SK-N-SH (cell line): Measurements from ENCODE around the gene CLEC4M. TPM values are rescaled to one million over a fixed set of nuclear protein-coding genes. Genes with fewer than 3 reads are reported as not detected.

Source experiments
- CTCF ChIA-PET: fragments of 300-600, 350-600 bp; formaldehyde crosslinking; extraction: SDS; loops from one replicate; lab custom pipeline; 2021; lab: Yijun Ruan, JAX
- POLR2A ChIA-PET: fragments of 350-600 bp; sonication (Branson Sonifier 250); formaldehyde crosslinking; extraction: SDS; loops from one replicate; lab custom pipeline; 2020; ENCODE audit warnings: antibody characterized with exemption, inconsistent platforms; lab: Yijun Ruan, JAX
- DNase-seq: peaks from one replicate; pipeline ENCODE4 v3.0.0; 2012
- H2AFZ ChIP-seq: fragments of 200-600 bp; sonication (generic); 2 replicates; pipeline ENCODE4 v1.8.1; 2016; ENCODE audit warnings: antibody characterized with exemption, mild to moderate bottlenecking, low read depth
- H3F3A ChIP-seq: fragments of 200-600 bp; sonication (generic); replicated peaks from 2 replicates; pipeline ENCODE3; 2016; ENCODE audit warnings: antibody characterized with exemption, mild to moderate bottlenecking; ENCODE audit not compliant: insufficient read depth
- H3K27ac ChIP-seq, 2 experiments: fragments of 200-500 bp in 1 of 2; fragments of 200-600 bp in 1 of 2; sonication (Bioruptor generic) in 1 of 2; sonication (generic), shearing (Covaris generic) in 1 of 2; 2 replicates each; pipeline versions ENCODE4 v1.5.1 to v1.6.1; 2014 to 2016; ENCODE audit warnings: low read depth in 2 of 2, inconsistent platforms in 1 of 2, low read length in 1 of 2, mild to moderate bottlenecking in 1 of 2, mixed read lengths in 1 of 2
- H3K27me3 ChIP-seq: fragments of 200-600 bp; sonication (generic), shearing (Covaris generic); 2 replicates; pipeline ENCODE4 v1.6.1; 2016; ENCODE audit warnings: mixed run types; ENCODE audit not compliant: insufficient read depth
- H3K36me3 ChIP-seq, 2 experiments: fragments of 200-500 bp in 1 of 2; fragments of 200-600 bp in 1 of 2; sonication (Bioruptor generic) in 1 of 2; sonication (generic) in 1 of 2; replicated peaks in 1 of 2; 2 replicates each; pipeline versions ENCODE3 to v1.5.1; 2014 to 2016; ENCODE audit warnings: low read length in 1 of 2, mild to moderate bottlenecking in 1 of 2; ENCODE audit not compliant: insufficient read depth in 2 of 2, control insufficient read depth in 1 of 2
- H3K4me1 ChIP-seq, 2 experiments: fragments of 200-500 bp in 1 of 2; fragments of 200-600 bp in 1 of 2; sonication (Bioruptor generic) in 1 of 2; sonication (generic), shearing (Covaris generic) in 1 of 2; 2 replicates each; pipeline versions ENCODE4 v1.5.1 to v1.6.1; 2014 to 2016; ENCODE audit warnings: low read depth in 1 of 2, low read length in 1 of 2, mixed run types in 1 of 2; ENCODE audit not compliant: insufficient read depth in 2 of 2, control insufficient read depth in 1 of 2
- H3K4me2 ChIP-seq: fragments of 200-600 bp; sonication (generic), shearing (Covaris generic); 2 replicates; pipeline ENCODE4 v1.6.1; 2017; ENCODE audit warnings: mixed run types
- H3K4me3 ChIP-seq, 2 experiments: fragments of 200-500 bp in 1 of 2; fragments of 200-600 bp in 1 of 2; sonication (Bioruptor generic) in 1 of 2; sonication (generic), shearing (Covaris generic) in 1 of 2; 2 replicates each; pipeline versions ENCODE4 v1.5.1 to v1.8.1; 2014 to 2016; ENCODE audit warnings: low read depth in 2 of 2, inconsistent platforms in 1 of 2, low read length in 1 of 2, mild to moderate bottlenecking in 1 of 2, mixed read lengths in 1 of 2, moderate library complexity in 1 of 2
- H3K79me2 ChIP-seq: fragments of 200-600 bp; sonication (generic); 2 replicates; pipeline ENCODE4 v1.8.1; 2017; ENCODE audit warnings: mild to moderate bottlenecking; ENCODE audit not compliant: insufficient read depth
- H3K9ac ChIP-seq: fragments of 200-600 bp; sonication (generic); 2 replicates; pipeline ENCODE4 v1.6.1; 2017; ENCODE audit warnings: mixed run types
- H3K9me2 ChIP-seq: fragments of 200-600 bp; sonication (generic); 2 replicates; pipeline ENCODE4 v1.6.1; 2017; ENCODE audit warnings: mixed run types
- H3K9me3 ChIP-seq: fragments of 200-600 bp; sonication (generic); 2 replicates; pipeline ENCODE4 v1.6.1; 2017; ENCODE audit warnings: mixed run types, mild to moderate bottlenecking, moderate library complexity
- H4K20me1 ChIP-seq: fragments of 200-600 bp; sonication (generic); 2 replicates; pipeline ENCODE4 v1.6.1; 2017; ENCODE audit warnings: mild to moderate bottlenecking, mixed run types; ENCODE audit not compliant: insufficient read depth
- CHD2 ChIP-seq: fragments of 150-350 bp; IDR thresholded peaks from 2 replicates; pipeline ENCODE4 v1.6.1; 2018; ENCODE audit warnings: low read length; ENCODE audit not compliant: partially characterized antibody
- CTCF ChIP-seq: fragments of 200-600 bp; sonication (generic); IDR thresholded peaks from 2 replicates; pipeline ENCODE4 v1.6.1; 2017; ENCODE audit warnings: antibody characterized with exemption, mild to moderate bottlenecking, moderate library complexity
- ELF1 ChIP-seq: IDR thresholded peaks from 2 replicates; pipeline ENCODE4 v1.4.0; 2012
- EP300 ChIP-seq, 2 experiments: IDR thresholded peaks; 2 replicates each; pipeline versions ENCODE4 v1.4.0 to v1.6.1; 2012; ENCODE audit warnings: borderline replicate concordance in 1 of 2, low read depth in 1 of 2, low read length in 1 of 2
- EZH2phosphoT487 ChIP-seq: fragments of 200-600 bp; sonication (generic); IDR thresholded peaks from 2 replicates; pipeline ENCODE4 v1.6.1; 2017; ENCODE audit warnings: low read depth, mixed run types, mild to moderate bottlenecking, antibody characterized with exemption, moderate library complexity, borderline replicate concordance
- GATA2 ChIP-seq: sonication (generic); formaldehyde crosslinking; IDR thresholded peaks from 2 replicates; pipeline ENCODE4 v1.5.0; 2020; ENCODE audit warnings: mild to moderate bottlenecking, missing genetic modification reagents
- MAX ChIP-seq: IDR thresholded peaks from 2 replicates; pipeline ENCODE4 v1.4.0; 2012; ENCODE audit warnings: low read depth
- MXI1 ChIP-seq: IDR thresholded peaks from 2 replicates; pipeline ENCODE4 v1.6.1; 2012; ENCODE audit warnings: mild to moderate bottlenecking, low read depth, low read length, improper control_type of control experiment
- NFIC ChIP-seq: IDR thresholded peaks from 2 replicates; pipeline ENCODE4 v1.4.0; 2012; ENCODE audit warnings: borderline replicate concordance
- NRF1 ChIP-seq: IDR thresholded peaks from 2 replicates; pipeline ENCODE4 v1.6.1; 2012; ENCODE audit warnings: low read depth, mild to moderate bottlenecking, low read length
- POLR2AphosphoS5 ChIP-seq: IDR thresholded peaks from 2 replicates; pipeline ENCODE4 v1.6.1; 2012; ENCODE audit warnings: low read depth, low read length
- RAD21 ChIP-seq: IDR thresholded peaks from 2 replicates; pipeline ENCODE4 v1.6.1; 2012; ENCODE audit warnings: mild to moderate bottlenecking, low read length
- RCOR1 ChIP-seq: fragments of 150-350 bp; IDR thresholded peaks from 2 replicates; pipeline ENCODE4 v1.6.1; 2017; ENCODE audit warnings: antibody characterized with exemption, low read length
- SMC3 ChIP-seq: IDR thresholded peaks from 2 replicates; pipeline ENCODE4 v1.6.1; 2012; ENCODE audit warnings: low read depth, low read length, improper control_type of control experiment
- TAF1 ChIP-seq: IDR thresholded peaks from 2 replicates; pipeline ENCODE4 v1.6.1; 2012; ENCODE audit warnings: low read depth, mild to moderate bottlenecking, low read length, moderate library complexity, borderline replicate concordance
- TCF12 ChIP-seq: IDR thresholded peaks from 2 replicates; pipeline ENCODE4 v1.4.0; 2012
- USF1 ChIP-seq: IDR thresholded peaks from 2 replicates; pipeline ENCODE4 v1.4.0; 2012; ENCODE audit warnings: low read depth, borderline replicate concordance
- ZBTB33 ChIP-seq: IDR thresholded peaks from 2 replicates; pipeline ENCODE4 v1.4.0; 2012; ENCODE audit warnings: low read depth, borderline replicate concordance
- WGBS: methylation state at CpG from one replicate; pipeline ENCODE4 v1.1.6; 2017; ENCODE audit warnings: low lambda C conversion rate; 5-methylcytosine and 5-hydroxymethylcytosine counted together
- polyA plus RNA-seq, 3 experiments: library from polyadenylated mRNA; depleted of rRNA; stranded (reverse); fragments of >200 nt; gene quantifications; 2 replicates each; pipeline ENCODE4 v1.2.3, GENCODE V29; 2012

The CLEC4M gene
- polyA plus RNA-seq, 1 of the 3 experiments (the other 2 are of a cell fraction), result not detected

GRCh38 chr19:7790416-7790815 lies 27.4 kb downstream of the CLEC4M start:
- CTCF ChIA-PET, result interaction anchor here (0.6 to 2.9 kb wide), 4 partner anchors 9 to 688 kb away, joined by 3 to 11 read pairs (median 6); partner anchors contain the start of gene TRAPPC5
- Histone ChIP-seq H3K4me3 (no peak overlapping the region), H3K9ac (no peak overlapping the region), H3K79me2 (no peaks in the 10 kb centered on the region), H3K9me2 (no peaks in the 10 kb centered on the region), H3K27ac (no peak overlapping the region), H4K20me1 (no peaks in the 10 kb centered on the region), H3K4me1 (no peaks in the 10 kb centered on the region), H3K4me2 (no peak overlapping the region), H3F3A (no peaks in the 10 kb centered on the region), H2AFZ (no peak overlapping the region), H3K36me3 (no peaks in the 10 kb centered on the region), H3K27me3 (peaks cover 43% of the 10 kb centered on the region), H3K9me3 (no peaks in the 10 kb centered on the region)
- TF ChIP-seq RAD21, result no peak
- no peak for TF ChIP-seq POLR2AphosphoS5
- TF ChIP-seq CHD2, result no peak
- no peak for TF ChIP-seq NFIC
- TF ChIP-seq TAF1, result no peak
- TF ChIP-seq GATA2 (CRISPR knock-in tag), result no peak
- TF ChIP-seq USF1, result no peak
- no peak for TF ChIP-seq MAX
- TF ChIP-seq SMC3, result no peak
- TF ChIP-seq RCOR1, result no peak
- TF ChIP-seq ELF1, result no peak
- TF ChIP-seq ZBTB33, result no peak
- DNase-seq, result no peak
- POLR2A ChIA-PET, result no interaction called here
- 13% methylated on average over 11 of the region's 14 CpGs for WGBS

GRCh38 chr19:7792281-7792680 lies 29.2 kb downstream of the CLEC4M start:
- Histone ChIP-seq H3F3A (no peaks in the 10 kb centered on the region), H3K27ac (no peak overlapping the region), H3K9me3 (no peaks in the 10 kb centered on the region), H3K4me1 (no peaks in the 10 kb centered on the region), H4K20me1 (no peaks in the 10 kb centered on the region), H3K9ac (no peak overlapping the region), H3K4me2 (no peak overlapping the region), H2AFZ (no peak overlapping the region), H3K79me2 (no peaks in the 10 kb centered on the region), H3K36me3 (no peaks in the 10 kb centered on the region), H3K4me3 (no peak overlapping the region), H3K27me3 (peaks cover 26% of the 10 kb centered on the region), H3K9me2 (no peaks in the 10 kb centered on the region)
- no peak for DNase-seq
- ChIA-PET CTCF (interaction anchor here (0.9 to 1.9 kb wide), 5 partner anchors 8 to 438 kb away, joined by 3 to 7 read pairs (median 5); partner anchors contain the start of gene TRAPPC5), POLR2A (no interaction called here)
- WGBS, result 13% methylated on average over 7 of the region's 7 CpGs
- TF ChIP-seq USF1 (no peak), EP300 (IDR thresholded peaks at IDR 0.05; ENCODE audit: borderline replicate concordance in 1 of 2, low read depth in 1 of 2, low read length in 1 of 2) (no peak), TAF1 (no peak), EZH2phosphoT487 (no peak), MXI1 (no peak), NRF1 (no peak), ZBTB33 (no peak), ELF1 (no peak), SMC3 (no peak), RCOR1 (no peak), TCF12 (no peak), MAX (no peak), CTCF (no peak), RAD21 (no peak)
